Activated CD8-positive, alpha-beta memory T cell treated with anti-CD3 and anti-CD28 coated beads, Interleukin-2, amount 50 U/mL, for 24 hours (primary cell): ENCODE results near the gene CSNK2A1.

Source experiments
- DNase-seq: peaks from one replicate; pipeline ENCODE4 v3.0.0-alpha.2; 2020; ENCODE audit errors: extremely low read depth

CSNK2A1 gene

DNA sequence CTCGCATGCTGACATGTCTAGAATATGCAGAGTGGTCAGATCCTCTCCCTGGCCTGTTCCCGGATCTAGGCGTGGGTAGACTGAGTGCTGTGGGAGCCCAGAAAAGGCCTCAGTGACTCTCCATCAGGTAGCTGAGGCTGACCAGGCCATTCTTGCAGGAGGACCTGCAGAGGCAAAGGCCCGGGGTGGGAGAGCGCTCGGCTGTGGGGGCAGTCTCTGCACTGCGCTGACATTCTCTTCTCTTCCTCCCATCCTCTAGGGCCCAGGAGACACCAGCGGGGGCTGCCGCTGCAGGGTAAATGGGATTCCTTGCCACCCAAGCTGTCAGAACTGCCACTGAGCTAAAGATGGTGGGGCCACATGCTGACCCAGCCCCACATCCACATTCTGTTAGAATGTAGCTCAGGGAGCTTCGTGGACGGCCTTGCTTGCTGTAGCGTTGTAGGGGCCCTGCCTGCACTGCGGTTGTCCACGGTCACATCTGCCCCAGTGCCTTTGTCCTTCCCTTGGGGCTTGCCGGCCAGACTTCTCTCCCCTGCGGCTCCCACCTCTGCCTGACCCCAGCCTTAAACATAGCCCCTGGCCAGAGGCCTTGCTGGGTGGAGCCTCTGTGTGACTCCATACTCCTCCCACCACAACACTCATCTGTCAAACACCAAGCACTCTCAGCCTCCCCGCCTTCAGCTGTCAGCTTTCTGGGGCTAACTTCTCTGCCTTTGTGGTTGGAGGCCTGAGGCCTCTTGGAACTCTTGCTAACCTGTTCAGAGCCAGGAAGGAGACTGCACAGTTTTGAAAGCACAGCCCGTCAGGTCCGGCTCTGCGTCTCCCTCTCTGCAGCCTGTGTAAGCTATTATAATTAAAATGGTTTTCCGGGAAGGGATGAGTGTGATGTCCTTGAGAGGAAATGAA lies 113.2 kb downstream of the CSNK2A1 start:
- no peak for DNase-seq

DNA sequence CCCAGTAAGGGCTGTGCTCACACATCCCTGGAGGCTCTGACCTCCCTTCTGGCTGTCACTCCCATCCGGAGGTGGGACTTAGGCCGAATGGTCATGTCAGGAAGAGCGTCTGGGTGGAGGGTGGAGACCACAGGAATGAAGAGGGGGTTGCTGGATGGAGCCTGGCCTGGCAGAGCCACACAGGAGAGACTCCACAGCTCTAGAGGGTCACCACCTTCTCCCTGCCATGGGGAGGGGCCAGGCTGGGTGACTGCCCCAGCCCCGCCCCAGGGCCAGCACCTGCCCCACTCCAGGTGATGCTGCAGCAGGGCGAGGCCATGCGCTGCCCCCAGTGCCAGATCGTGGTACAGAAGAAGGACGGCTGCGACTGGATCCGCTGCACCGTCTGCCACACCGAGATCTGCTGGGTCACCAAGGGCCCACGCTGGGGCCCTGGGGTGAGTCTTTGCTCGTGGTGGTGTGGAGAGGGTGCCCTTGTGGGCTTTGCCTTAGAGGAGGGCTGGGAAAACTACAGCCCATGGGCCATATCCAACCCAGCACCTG lies 114.9 kb downstream of the CSNK2A1 start:
- no peak for DNase-seq

- no peak for DNase-seq
Observed at GRCh38 chr20:427849-428657, 115.5 kb downstream of the CSNK2A1 start.

DNA sequence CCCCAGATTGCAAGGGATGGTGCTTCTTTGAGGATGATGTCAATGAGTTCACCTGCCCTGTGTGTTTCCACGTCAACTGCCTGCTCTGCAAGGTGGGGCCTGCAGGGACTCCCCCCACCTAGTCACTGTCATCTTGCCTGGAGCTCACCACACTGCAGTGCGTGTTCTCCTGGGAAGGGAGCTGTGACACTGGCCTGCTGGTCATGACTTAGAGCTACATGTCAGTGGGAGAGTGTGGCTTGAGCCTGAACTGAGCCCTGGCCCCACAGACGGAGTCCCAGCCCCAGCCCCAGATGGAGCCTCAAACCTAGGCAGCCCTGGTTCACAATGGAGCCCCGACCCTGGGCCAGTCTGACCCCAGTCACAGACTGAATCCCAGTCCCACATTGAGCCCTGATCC lies 116.2 kb downstream of the CSNK2A1 start:
- DNase-seq, result no peak

GRCh38 chr20:426566-426965 lies 117.0 kb downstream of the CSNK2A1 start:
- no peak for DNase-seq
